ENCODE results near the gene KSR2.

The KSR2 gene

GRCh38 chr12:117437516-117438255, 531.1 kb downstream of the KSR2 start:
- DNase-seq, result peak; percentile 30

GRCh38 chr12:117433878-117434277, 534.9 kb downstream of the KSR2 start:
- no peak for DNase-seq

- no peak for DNase-seq
These were observed 538.5 kb downstream of the KSR2 start for GRCh38 chr12:117430246-117430645.

GRCh38 chr12:117427211-117427610, 541.6 kb downstream of the KSR2 start:
- no peak for DNase-seq

GRCh38 chr12:117421987-117422386, 546.8 kb downstream of the KSR2 start:
- no peak for DNase-seq

GRCh38 chr12:117421068-117421752, 547.6 kb downstream of the KSR2 start:
- DNase-seq, result no peak

- DNase-seq, result no peak
These were observed 551.8 kb downstream of the KSR2 start for GRCh38 chr12:117417004-117417403.

- DNase-seq, result peak; percentile 65
These were observed 556.2 kb downstream of the KSR2 start for GRCh38 chr12:117412465-117413188.

GRCh38 chr12:117409286-117409685, 559.5 kb downstream of the KSR2 start:
- no peak for DNase-seq

GRCh38 chr12:117408161-117408791, 560.5 kb downstream of the KSR2 start:
- peak; percentile 86 for DNase-seq

GRCh38 chr12:117404940-117405339, 563.9 kb downstream of the KSR2 start:
- DNase-seq, result no peak

GRCh38 chr12:117404203-117404853, 564.5 kb downstream of the KSR2 start:
- DNase-seq, result no peak

GRCh38 chr12:117403586-117404139, 565.1 kb downstream of the KSR2 start:
- DNase-seq, result no peak
